Parathyroid adenoma (tissue), 2 donors: ENCODE measurements around the gene TMEM132D.

Source experiments
- H2AFZ ChIP-seq: fragments of 300-600 bp; sonication (generic); one replicate; pipeline ENCODE4 v1.7.0; 2017; ENCODE audit warnings: antibody characterized with exemption, mild to moderate bottlenecking
- H3K27ac ChIP-seq: fragments of 300-600 bp; sonication (generic); one replicate; pipeline ENCODE4 v1.7.0; 2017
- H3K27me3 ChIP-seq: fragments of 300-600 bp; sonication (generic); one replicate; pipeline ENCODE4 v1.7.0; 2017; ENCODE audit warnings: low read length; ENCODE audit not compliant: control insufficient read depth, insufficient read depth
- H3K36me3 ChIP-seq: fragments of 300-600 bp; sonication (generic); one replicate; pipeline ENCODE4 v1.7.0; 2017; ENCODE audit warnings: low read length; ENCODE audit not compliant: control insufficient read depth, insufficient read depth
- H3K4me1 ChIP-seq: fragments of 300-600 bp; sonication (generic); one replicate; pipeline ENCODE4 v1.7.0; 2017; ENCODE audit warnings: control low read depth
- H3K4me2 ChIP-seq: fragments of 300-600 bp; sonication (generic); one replicate; pipeline ENCODE4 v1.7.0; 2017; ENCODE audit warnings: low read length
- H3K4me3 ChIP-seq: fragments of 300-600 bp; sonication (generic); one replicate; pipeline ENCODE4 v1.7.0; 2017; ENCODE audit warnings: low read depth, low read length
- H3K79me2 ChIP-seq: fragments of 300-600 bp; sonication (generic); one replicate; pipeline ENCODE4 v1.7.0; 2017; ENCODE audit warnings: control low read depth
- H3K9ac ChIP-seq: fragments of 300-600 bp; sonication (generic); one replicate; pipeline ENCODE4 v1.7.0; 2017; ENCODE audit warnings: mild to moderate bottlenecking
- H3K9me3 ChIP-seq: fragments of 300-600 bp; sonication (generic); one replicate; pipeline ENCODE4 v1.7.0; 2017; ENCODE audit warnings: low read length; ENCODE audit not compliant: control insufficient read depth
- TF ChIP-seq, protein P1 (sequence below): fragments of 300-600 bp; sonication (generic); IDR thresholded peaks from one replicate; pipeline ENCODE4 v1.7.0; 2017; ENCODE audit warnings: antibody characterized with exemption, mild to moderate bottlenecking
- donor health status: primary hyperparathyroidism.

TMEM132D gene

DNA sequence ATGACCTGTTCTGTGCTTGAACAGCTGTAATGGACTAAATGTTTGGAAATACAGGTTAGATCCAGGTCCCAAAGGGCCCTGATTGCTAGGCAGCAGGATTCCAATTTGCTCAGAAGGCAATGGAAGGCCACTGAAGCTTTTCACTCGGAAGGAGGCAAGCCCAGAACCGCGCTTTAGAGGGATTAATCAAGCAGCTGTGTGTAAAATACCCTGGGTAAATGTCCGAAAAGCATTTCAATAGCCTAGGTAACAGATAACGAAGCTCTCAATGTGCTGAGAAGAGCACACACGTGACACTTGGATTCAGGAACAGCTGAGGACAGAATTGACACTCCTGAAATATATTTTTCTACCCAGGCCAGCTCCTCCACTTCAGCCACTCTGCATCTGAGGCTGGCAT, 436.1 kb downstream of the TMEM132D start:
- Histone ChIP-seq H3K27me3 (no peaks in the 10 kb centered on the region), H3K79me2 (no peaks in the 10 kb centered on the region), H3K9ac (no peak overlapping the region), H2AFZ (no peak overlapping the region), H3K36me3 (no peaks in the 10 kb centered on the region), H3K9me3 (no peaks in the 10 kb centered on the region), H3K27ac (no peak overlapping the region), H3K4me1 (no peaks in the 10 kb centered on the region), H3K4me3 (no peak overlapping the region), H3K4me2 (no peak overlapping the region)
- TF ChIP-seq, protein P1, sequence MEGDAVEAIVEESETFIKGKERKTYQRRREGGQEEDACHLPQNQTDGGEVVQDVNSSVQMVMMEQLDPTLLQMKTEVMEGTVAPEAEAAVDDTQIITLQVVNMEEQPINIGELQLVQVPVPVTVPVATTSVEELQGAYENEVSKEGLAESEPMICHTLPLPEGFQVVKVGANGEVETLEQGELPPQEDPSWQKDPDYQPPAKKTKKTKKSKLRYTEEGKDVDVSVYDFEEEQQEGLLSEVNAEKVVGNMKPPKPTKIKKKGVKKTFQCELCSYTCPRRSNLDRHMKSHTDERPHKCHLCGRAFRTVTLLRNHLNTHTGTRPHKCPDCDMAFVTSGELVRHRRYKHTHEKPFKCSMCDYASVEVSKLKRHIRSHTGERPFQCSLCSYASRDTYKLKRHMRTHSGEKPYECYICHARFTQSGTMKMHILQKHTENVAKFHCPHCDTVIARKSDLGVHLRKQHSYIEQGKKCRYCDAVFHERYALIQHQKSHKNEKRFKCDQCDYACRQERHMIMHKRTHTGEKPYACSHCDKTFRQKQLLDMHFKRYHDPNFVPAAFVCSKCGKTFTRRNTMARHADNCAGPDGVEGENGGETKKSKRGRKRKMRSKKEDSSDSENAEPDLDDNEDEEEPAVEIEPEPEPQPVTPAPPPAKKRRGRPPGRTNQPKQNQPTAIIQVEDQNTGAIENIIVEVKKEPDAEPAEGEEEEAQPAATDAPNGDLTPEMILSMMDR = no peak

DNA sequence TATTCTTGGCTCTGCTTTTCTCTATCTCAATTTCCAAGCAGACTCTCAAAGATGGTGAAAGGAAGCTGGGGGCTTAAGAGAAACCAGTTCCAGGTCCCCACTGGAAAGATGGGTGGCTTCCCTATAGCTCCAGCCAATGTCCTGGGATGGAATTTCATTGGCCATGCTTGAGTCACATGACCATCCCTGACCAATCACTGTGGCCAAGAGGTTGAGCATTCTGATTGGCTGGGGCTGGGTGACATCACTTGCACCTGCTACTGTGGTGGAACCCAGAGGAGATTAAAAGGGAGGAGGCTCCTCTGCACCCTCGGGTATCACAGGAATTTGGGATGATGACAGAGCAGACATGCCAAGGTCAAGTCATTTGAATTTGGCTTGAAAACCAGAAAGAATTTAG, 436.5 kb downstream of the TMEM132D start:
- H3K36me3 ChIP-seq = no peaks in the 10 kb centered on the region
- no peak overlapping the region for H3K4me3 ChIP-seq
- no peaks in the 10 kb centered on the region for H3K4me1 ChIP-seq
- H3K9ac ChIP-seq = no peak overlapping the region
- no peak overlapping the region for H3K4me2 ChIP-seq
- H3K27ac ChIP-seq = no peak overlapping the region
- no peaks in the 10 kb centered on the region for H3K27me3 ChIP-seq
- H2AFZ ChIP-seq = no peak overlapping the region
- TF ChIP-seq, protein P1 = no peak
- no peaks in the 10 kb centered on the region for H3K9me3 ChIP-seq
- no peaks in the 10 kb centered on the region for H3K79me2 ChIP-seq

DNA sequence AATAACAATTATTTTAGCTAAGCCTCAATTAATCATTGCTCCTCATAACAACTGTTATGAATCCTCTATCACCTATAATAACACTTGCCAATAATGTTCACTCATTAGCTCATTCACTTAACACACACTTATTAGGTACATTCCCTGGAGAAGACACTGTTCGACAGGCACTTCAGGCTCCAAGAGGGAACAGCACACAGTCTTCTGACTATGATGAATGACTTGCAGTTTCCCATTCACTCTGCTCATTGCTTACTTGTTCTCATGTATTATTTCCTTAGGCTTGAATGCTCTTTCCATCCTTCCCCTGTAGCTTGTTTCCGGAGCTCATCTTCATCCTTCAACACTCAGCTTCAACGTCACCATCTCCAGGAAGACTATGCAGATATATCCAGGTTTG, 437.3 kb downstream of the TMEM132D start:
- H3K79me2 ChIP-seq = no peaks in the 10 kb centered on the region
- no peak overlapping the region for H3K4me3 ChIP-seq
- H3K9ac ChIP-seq = no peak overlapping the region
- H3K9me3 ChIP-seq = no peaks in the 10 kb centered on the region
- no peaks in the 10 kb centered on the region for H3K27me3 ChIP-seq
- H3K27ac ChIP-seq = no peak overlapping the region
- TF ChIP-seq, protein P1 = no peak
- no peaks in the 10 kb centered on the region for H3K36me3 ChIP-seq
- no peak overlapping the region for H3K4me2 ChIP-seq
- no peak overlapping the region for H2AFZ ChIP-seq
- H3K4me1 ChIP-seq = no peaks in the 10 kb centered on the region

DNA sequence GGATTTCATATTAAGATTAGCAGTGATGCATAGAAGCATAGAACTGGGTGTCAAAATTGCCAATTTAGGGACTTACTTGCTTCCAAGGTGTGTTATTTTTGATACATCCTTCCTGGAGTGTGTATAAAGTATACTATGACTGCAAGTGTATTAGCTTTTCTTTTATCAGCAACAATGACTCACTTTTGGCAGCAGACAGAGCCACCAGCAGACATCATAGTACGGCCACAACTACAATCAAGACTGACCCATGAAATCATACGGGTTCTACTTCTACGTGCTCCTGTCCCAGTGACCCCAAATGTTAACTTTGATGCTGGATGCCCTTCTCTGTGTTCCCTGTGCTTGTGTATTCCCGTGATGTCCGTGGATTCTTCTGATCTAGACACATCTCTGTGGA, 443.9 kb downstream of the TMEM132D start:
- Histone ChIP-seq H3K36me3 (no peaks in the 10 kb centered on the region), H3K9me3 (no peaks in the 10 kb centered on the region), H3K4me2 (no peak overlapping the region), H3K27me3 (no peaks in the 10 kb centered on the region), H3K27ac (no peak overlapping the region), H3K9ac (no peak overlapping the region), H3K4me1 (no peaks in the 10 kb centered on the region), H3K79me2 (no peaks in the 10 kb centered on the region), H3K4me3 (no peak overlapping the region), H2AFZ (no peak overlapping the region)
- TF ChIP-seq, protein P1 = no peak

DNA sequence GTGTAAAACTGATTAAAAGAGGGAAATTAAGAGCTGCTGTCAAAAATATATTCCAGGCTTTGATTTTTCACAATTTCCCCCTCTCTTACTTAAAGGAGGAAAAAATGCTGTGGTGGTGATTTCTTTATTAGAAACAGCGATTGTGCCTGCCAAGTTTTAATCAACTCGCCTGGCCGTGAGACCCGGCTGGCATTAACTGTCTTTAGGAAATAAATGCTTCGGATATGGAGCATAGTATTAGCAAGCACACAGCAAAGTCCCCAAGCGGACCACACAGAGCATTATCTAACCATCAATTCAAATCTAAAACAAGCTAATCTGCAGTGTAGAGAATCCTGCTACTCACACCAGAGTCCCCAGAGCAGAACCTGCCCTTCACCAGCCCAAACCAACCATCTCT, 457.1 kb downstream of the TMEM132D start:
- TF ChIP-seq, protein P1 = no peak
- Histone ChIP-seq H3K27ac (no peak overlapping the region), H3K79me2 (no peaks in the 10 kb centered on the region), H3K4me3 (no peak overlapping the region), H3K9me3 (no peaks in the 10 kb centered on the region), H3K36me3 (no peaks in the 10 kb centered on the region), H3K27me3 (no peaks in the 10 kb centered on the region), H3K4me2 (no peak overlapping the region), H3K4me1 (no peaks in the 10 kb centered on the region), H3K9ac (no peak overlapping the region), H2AFZ (no peak overlapping the region)
